HL-60 (cell line): ENCODE measurements around the gene TAS2R5.
"Not testable (repeated sequence)": the region's sequence is repeated elsewhere in the genome, so short reads cannot be mapped to it uniquely, and the experiment has no call there.

Source experiments
- DNase-seq, 2 experiments: peaks; one replicate each; pipeline ENCODE4 v3.0.0-alpha.2; 2010 to 2020; ENCODE audit warnings: low read depth in 1 of 2, low spot score in 1 of 2
- H3K27ac ChIP-seq: fragments of 250-450 bp; sonication (Bioruptor Pico); replicated peaks from 2 replicates; pipeline ENCODE4 v1.5.1; 2020; ENCODE audit warnings: mild to moderate bottlenecking, moderate library complexity
- H3K27me3 ChIP-seq: fragments of 250-450 bp; sonication (Bioruptor Pico); 2 replicates; pipeline ENCODE4 v1.5.1; 2021; ENCODE audit warnings: mild to moderate bottlenecking, moderate library complexity; ENCODE audit not compliant: insufficient read depth, poor library complexity, severe bottlenecking
- H3K4me3 ChIP-seq: replicated peaks from 2 replicates; pipeline ENCODE4 v1.5.1; 2011; ENCODE audit warnings: mild to moderate bottlenecking, control low read depth, low read length; ENCODE audit not compliant: insufficient read depth
- GABPA ChIP-seq: IDR thresholded peaks from 2 replicates; pipeline ENCODE4 v1.6.1; 2012; ENCODE audit warnings: low read depth
- POLR2AphosphoS5 ChIP-seq: IDR thresholded peaks from 2 replicates; pipeline ENCODE4 v1.6.1; 2012; ENCODE audit warnings: low read depth
- SPI1 ChIP-seq: IDR thresholded peaks from 2 replicates; pipeline ENCODE4 v1.6.1; 2012; ENCODE audit warnings: low read depth, mild to moderate bottlenecking, borderline replicate concordance
- TF ChIP-seq, protein P1 (sequence below): IDR thresholded peaks from one replicate; pipeline ENCODE4 v1.5.1; 2011; ENCODE audit warnings: low read length, control low read depth, inconsistent platforms; ENCODE audit not compliant: insufficient read depth
- TF ChIP-seq, protein P2 (sequence below): IDR thresholded peaks from 2 replicates; pipeline ENCODE4 v1.6.1; 2012; ENCODE audit warnings: low read depth; ENCODE audit not compliant: insufficient replicate concordance

TAS2R5 gene

DNA sequence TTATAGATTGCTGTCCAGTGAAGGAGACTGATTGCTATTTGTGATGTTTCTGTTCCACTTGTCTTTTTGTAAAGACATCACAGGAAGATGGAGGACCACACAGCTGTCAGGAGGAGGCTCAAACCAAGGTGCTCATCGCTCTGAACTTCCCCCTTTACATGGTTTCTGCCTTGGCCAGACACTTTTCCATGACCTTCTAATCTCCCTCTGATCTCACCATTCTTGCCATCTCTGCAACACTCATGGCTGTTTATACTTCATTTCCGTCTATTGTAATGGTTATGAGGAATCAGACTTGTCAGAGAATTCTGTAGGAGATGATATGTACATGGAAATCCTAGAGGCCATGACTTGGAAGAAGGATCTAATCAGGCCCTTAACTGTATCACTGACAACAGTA, 1.7 kb upstream of the TAS2R5 start:
- H3K4me3 ChIP-seq = no peak overlapping the region
- H3K27ac ChIP-seq = no peak overlapping the region
- no peak for DNase-seq
- H3K27me3 ChIP-seq = no peaks in the 10 kb centered on the region
- TF ChIP-seq SPI1 = no peak
- no peak for TF ChIP-seq POLR2AphosphoS5
- no peak for TF ChIP-seq GABPA
- TF ChIP-seq, protein P1, sequence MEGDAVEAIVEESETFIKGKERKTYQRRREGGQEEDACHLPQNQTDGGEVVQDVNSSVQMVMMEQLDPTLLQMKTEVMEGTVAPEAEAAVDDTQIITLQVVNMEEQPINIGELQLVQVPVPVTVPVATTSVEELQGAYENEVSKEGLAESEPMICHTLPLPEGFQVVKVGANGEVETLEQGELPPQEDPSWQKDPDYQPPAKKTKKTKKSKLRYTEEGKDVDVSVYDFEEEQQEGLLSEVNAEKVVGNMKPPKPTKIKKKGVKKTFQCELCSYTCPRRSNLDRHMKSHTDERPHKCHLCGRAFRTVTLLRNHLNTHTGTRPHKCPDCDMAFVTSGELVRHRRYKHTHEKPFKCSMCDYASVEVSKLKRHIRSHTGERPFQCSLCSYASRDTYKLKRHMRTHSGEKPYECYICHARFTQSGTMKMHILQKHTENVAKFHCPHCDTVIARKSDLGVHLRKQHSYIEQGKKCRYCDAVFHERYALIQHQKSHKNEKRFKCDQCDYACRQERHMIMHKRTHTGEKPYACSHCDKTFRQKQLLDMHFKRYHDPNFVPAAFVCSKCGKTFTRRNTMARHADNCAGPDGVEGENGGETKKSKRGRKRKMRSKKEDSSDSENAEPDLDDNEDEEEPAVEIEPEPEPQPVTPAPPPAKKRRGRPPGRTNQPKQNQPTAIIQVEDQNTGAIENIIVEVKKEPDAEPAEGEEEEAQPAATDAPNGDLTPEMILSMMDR = no peak
- TF ChIP-seq, protein P2, sequence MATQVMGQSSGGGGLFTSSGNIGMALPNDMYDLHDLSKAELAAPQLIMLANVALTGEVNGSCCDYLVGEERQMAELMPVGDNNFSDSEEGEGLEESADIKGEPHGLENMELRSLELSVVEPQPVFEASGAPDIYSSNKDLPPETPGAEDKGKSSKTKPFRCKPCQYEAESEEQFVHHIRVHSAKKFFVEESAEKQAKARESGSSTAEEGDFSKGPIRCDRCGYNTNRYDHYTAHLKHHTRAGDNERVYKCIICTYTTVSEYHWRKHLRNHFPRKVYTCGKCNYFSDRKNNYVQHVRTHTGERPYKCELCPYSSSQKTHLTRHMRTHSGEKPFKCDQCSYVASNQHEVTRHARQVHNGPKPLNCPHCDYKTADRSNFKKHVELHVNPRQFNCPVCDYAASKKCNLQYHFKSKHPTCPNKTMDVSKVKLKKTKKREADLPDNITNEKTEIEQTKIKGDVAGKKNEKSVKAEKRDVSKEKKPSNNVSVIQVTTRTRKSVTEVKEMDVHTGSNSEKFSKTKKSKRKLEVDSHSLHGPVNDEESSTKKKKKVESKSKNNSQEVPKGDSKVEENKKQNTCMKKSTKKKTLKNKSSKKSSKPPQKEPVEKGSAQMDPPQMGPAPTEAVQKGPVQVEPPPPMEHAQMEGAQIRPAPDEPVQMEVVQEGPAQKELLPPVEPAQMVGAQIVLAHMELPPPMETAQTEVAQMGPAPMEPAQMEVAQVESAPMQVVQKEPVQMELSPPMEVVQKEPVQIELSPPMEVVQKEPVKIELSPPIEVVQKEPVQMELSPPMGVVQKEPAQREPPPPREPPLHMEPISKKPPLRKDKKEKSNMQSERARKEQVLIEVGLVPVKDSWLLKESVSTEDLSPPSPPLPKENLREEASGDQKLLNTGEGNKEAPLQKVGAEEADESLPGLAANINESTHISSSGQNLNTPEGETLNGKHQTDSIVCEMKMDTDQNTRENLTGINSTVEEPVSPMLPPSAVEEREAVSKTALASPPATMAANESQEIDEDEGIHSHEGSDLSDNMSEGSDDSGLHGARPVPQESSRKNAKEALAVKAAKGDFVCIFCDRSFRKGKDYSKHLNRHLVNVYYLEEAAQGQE = no peak

DNA sequence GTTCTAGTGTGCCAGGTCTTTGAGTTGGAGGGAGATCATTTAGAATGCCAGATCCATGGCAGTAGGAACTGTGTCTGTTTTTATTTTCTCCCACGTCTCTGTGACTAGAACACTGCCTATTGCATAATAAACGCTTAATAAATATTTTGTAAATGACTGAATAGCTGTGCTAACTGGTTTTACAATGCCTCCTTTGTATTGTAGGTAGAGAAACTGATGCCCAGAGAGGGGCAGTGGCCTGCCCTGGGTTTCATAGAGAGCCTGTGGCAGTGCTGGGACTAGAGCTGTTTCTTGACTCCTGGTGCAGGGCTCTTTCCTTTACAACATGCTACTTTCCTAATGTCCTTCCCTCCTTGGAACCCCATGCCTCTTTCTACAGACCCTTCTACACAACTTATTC, 2.5 kb downstream of the TAS2R5 start:
- TF ChIP-seq POLR2AphosphoS5 (no peak), GABPA (no peak), SPI1 (no peak)
- TF ChIP-seq, protein P2 = no peak
- TF ChIP-seq, protein P1 = no peak
- no peak for DNase-seq
- H3K27me3 ChIP-seq = no peaks in the 10 kb centered on the region
- H3K4me3 ChIP-seq = no peak overlapping the region
- H3K27ac ChIP-seq = no peak overlapping the region

DNA sequence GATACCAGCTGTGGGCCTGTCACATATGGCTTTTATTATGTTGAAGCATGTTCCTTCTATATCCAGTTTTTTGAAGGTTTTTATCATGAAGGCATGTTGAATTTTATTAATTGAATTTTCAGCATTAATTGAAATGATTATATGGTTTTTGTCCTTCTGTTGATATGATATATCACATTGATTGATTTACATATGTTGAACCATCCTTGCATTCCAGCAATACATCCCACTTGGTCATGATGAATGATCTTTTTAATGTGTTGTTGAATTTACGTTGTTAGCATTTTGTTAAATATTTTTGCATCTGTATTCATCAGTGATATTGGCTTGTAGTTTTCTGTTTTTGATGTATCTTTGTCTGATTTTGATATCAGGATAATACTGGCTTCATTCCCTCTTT, 30.1 kb downstream of the TAS2R5 start:
- no peak for DNase-seq
- Histone ChIP-seq H3K27ac (no peak overlapping the region), H3K4me3 (no peak overlapping the region), H3K27me3 (no peaks in the 10 kb centered on the region)
- TF ChIP-seq POLR2AphosphoS5 (no peak), GABPA (no peak), SPI1 (no peak)
- TF ChIP-seq, protein P1 = no peak
- TF ChIP-seq, protein P2 = no peak

DNA sequence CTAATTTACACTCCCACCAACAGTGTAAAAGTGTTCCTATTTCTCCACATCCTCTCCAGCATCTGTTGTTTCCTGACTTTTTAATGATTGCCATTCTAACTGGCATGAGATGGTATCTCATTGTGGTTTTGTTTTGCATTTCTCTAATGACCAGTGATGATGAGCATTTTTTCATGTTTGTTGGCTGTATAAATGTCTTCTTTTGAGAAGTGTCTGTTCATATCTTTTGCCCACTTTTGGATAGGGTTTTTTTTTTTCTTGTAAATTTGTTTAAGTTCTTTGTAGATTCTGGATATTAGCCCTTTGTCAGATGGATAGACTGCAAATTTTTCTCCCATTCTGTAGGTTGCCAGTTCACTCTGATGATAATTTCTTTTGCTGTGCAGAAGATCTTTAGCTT, 32.4 kb downstream of the TAS2R5 start:
- not testable (repeated sequence) for H3K4me3 ChIP-seq, H3K27me3 ChIP-seq, H3K27ac ChIP-seq, DNase-seq
